Lung (tissue), 12 donors: Measurements from ENCODE around the gene HMX3. TPM values are rescaled to one million over a fixed set of nuclear protein-coding genes. Genes with fewer than 3 reads are reported as not detected.

Experiments used
- ATAC-seq: fragments of 200-7000 bp; cut with Tn5 transposase; one replicate; pipeline ENCODE4 v1.9.1; 2020; ENCODE audit warnings: moderate number of reproducible peaks; ENCODE audit not compliant: insufficient read depth, low FRiP score
- DNase-seq, 3 donors: peaks; one replicate each; pipeline ENCODE4 v3.0.0-alpha.2; 2013 to 2017
- H3K27ac ChIP-seq, 2 donors: one replicate each; pipeline ENCODE4 v1.5.1; 2013; ENCODE audit warnings: mild to moderate bottlenecking in 2 of 2, moderate library complexity in 2 of 2, control low read depth in 1 of 2, inconsistent platforms in 1 of 2, low read depth in 1 of 2, low read length in 1 of 2
- H3K27me3 ChIP-seq, 3 donors: one replicate each; pipeline ENCODE4 v1.5.1; 2013; ENCODE audit warnings: low read length in 2 of 3; ENCODE audit not compliant: control insufficient read depth in 3 of 3, insufficient read depth in 3 of 3
- H3K36me3 ChIP-seq, 4 donors: one replicate each; pipeline ENCODE4 v1.5.1; 2013; ENCODE audit warnings: low read length in 4 of 4, mild to moderate bottlenecking in 1 of 4, moderate library complexity in 1 of 4; ENCODE audit not compliant: control insufficient read depth in 4 of 4, insufficient read depth in 4 of 4
- H3K4me1 ChIP-seq, 5 donors: one replicate each; pipeline ENCODE4 v1.5.1; 2013; ENCODE audit warnings: low read length in 5 of 5, mild to moderate bottlenecking in 2 of 5, moderate library complexity in 1 of 5; ENCODE audit not compliant: control insufficient read depth in 5 of 5, insufficient read depth in 5 of 5
- H3K4me3 ChIP-seq: one replicate; pipeline ENCODE4 v1.5.1; 2013; ENCODE audit warnings: mild to moderate bottlenecking, control low read depth, moderate library complexity
- H3K9ac ChIP-seq, 2 donors: one replicate each; pipeline ENCODE4 v1.5.1; 2013; ENCODE audit warnings: low read length in 2 of 2, control low read depth in 1 of 2; ENCODE audit not compliant: insufficient read depth in 1 of 2
- H3K9me3 ChIP-seq, 4 donors: one replicate each; pipeline ENCODE4 v1.5.1; 2013; ENCODE audit warnings: low read length in 3 of 4, mild to moderate bottlenecking in 1 of 4, moderate library complexity in 1 of 4; ENCODE audit not compliant: control insufficient read depth in 4 of 4, insufficient read depth in 3 of 4
- WGBS, 2 donors: extraction: QIAGEN DNeasy Blood & Tissue Kit; methylation state at CpG; one replicate each; pipeline ENCODE4 v1.1.7; 2013; 5-methylcytosine and 5-hydroxymethylcytosine counted together
- polyA plus RNA-seq, 2 donors: library from polyadenylated mRNA; stranded (reverse); fragments of 200-250 nt; gene quantifications; one replicate each; pipeline ENCODE4 v1.2.1, GENCODE V29; 2013
- total RNA-seq, 2 donors: library from RNA; depleted of rRNA in 1 of 2; stranded (reverse); fragments of >200 nt in 1 of 2; gene quantifications; one replicate each; pipeline ENCODE4 v1.2.1, GENCODE V29; 2014 to 2021
- TF ChIP-seq, protein P1 (sequence below): IDR thresholded peaks from 2 replicates; pipeline ENCODE4 v1.5.1; 2012; ENCODE audit warnings: mild to moderate bottlenecking; ENCODE audit errors: control extremely low read depth, extremely low read depth
- donor health status: control.
- donor health status: control.
- donor health status: Bipolar disorder and iron deficiency.
- donor health status: healthy.
- donor health status: DM: yes; HTN: yes; CAD: no.

The HMX3 gene
- total and polyA plus RNA-seq, 4 donors, result not detected

DNA sequence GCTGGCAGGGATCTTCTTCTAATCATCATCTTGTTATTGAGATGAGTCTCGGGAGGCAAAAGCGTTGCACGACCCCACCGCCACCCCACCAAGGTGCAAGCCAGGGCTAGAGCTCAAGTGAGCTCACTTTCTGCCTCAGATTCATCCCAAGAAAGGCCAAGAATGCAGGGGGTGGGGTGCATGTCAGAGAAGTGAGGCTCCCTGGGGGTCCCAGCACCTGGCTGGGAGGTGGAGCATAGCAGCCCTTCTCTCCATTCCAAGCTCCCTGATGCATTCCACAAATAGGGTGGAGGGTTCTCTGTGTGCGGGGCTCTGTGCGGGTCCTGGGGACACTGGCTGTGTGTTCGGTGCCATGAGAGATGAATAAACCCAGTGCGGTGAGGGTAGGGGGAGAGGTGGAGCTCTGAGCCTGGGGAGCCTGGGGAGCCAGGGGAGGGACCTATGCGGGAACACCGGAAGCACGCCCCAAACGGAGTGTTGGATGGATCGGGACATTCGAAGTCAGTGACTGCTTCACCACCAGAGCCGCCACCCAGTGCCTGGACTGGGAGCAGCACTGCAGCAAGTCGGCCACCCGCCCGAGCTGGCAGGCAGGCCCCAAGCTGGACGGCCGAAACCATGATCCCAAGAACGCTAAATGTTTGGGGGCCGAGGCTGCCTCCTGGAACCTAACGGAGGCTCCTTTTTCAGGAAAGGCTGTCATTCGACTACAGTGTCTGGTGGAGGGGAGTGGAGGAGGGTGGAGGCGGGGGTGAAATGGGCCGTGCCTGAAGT is 17.9 kb upstream of the HMX3 start:
- Histone ChIP-seq H3K4me3 (no peak overlapping the region), H3K4me1 (no peaks in the 10 kb centered on the region), H3K27me3 (peaks cover 0 to 64% (median 38%) of the 10 kb centered on the region in 3 donors), H3K9ac (no peak overlapping the region), H3K9me3 (peaks cover 0 to 4% (median 0%) of the 10 kb centered on the region in 4 donors), H3K36me3 (no peaks in the 10 kb centered on the region), H3K27ac (no peak overlapping the region)
- TF ChIP-seq, protein P1, sequence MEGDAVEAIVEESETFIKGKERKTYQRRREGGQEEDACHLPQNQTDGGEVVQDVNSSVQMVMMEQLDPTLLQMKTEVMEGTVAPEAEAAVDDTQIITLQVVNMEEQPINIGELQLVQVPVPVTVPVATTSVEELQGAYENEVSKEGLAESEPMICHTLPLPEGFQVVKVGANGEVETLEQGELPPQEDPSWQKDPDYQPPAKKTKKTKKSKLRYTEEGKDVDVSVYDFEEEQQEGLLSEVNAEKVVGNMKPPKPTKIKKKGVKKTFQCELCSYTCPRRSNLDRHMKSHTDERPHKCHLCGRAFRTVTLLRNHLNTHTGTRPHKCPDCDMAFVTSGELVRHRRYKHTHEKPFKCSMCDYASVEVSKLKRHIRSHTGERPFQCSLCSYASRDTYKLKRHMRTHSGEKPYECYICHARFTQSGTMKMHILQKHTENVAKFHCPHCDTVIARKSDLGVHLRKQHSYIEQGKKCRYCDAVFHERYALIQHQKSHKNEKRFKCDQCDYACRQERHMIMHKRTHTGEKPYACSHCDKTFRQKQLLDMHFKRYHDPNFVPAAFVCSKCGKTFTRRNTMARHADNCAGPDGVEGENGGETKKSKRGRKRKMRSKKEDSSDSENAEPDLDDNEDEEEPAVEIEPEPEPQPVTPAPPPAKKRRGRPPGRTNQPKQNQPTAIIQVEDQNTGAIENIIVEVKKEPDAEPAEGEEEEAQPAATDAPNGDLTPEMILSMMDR, result no peak
- WGBS, 2 donors, result 11% methylated on average over 26 of the region's 26 CpGs
- ATAC-seq (no peak), DNase-seq (no peak)

DNA sequence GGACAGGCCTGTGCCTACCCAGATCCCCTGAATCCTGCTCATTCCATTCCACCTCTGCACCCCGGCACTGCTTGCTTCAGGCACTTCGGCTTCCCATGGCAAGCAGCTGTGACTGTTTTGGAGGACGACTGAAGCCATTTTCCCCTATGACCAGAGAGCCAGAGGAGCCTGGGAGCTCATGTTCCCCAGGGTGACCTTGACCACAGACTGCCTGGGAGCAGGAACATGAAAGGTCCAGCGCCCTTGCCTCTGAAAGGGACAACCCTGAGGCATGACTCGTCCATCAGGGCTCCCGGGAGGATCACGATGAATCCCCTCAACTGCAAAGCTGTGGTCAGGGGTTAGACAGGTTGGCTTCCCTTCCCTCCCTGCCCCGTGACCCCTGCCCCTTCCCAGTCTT is 16.7 kb upstream of the HMX3 start:
- Histone ChIP-seq H3K27ac (no peak overlapping the region), H3K9me3 (peaks cover 0 to 6% (median 0%) of the 10 kb centered on the region in 4 donors), H3K4me3 (no peak overlapping the region), H3K36me3 (no peaks in the 10 kb centered on the region), H3K4me1 (no peaks in the 10 kb centered on the region), H3K9ac (no peak overlapping the region), H3K27me3 (peaks cover 0 to 69% (median 38%) of the 10 kb centered on the region in 3 donors)
- TF ChIP-seq, protein P1, result no peak
- ATAC-seq (no peak), DNase-seq (no peak)
- whole genome bisulfite sequencing, 2 donors, result 69 to 74% methylated on average over 8 of the region's 8 CpGs

DNA sequence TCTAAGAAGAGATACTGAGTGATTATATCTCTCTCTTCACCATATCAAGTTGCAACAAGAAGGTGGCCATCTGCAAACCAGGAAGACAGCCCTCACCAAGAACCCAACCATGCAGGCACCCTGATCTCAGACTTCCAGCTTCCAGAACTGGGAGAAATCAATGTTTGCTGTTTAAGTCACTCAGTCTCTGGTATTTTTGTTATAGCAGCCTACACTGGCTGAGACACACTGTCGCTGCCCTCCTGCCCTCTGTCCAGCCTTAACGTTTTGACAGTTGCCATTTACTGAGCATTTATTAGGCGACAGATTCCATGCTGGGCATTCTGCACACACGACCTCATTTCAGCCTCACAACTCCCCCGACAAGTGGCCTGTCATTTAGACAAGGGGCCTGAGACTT is 9.5 kb upstream of the HMX3 start:
- H3K36me3 ChIP-seq, result no peaks in the 10 kb centered on the region
- no peak overlapping the region for H3K27ac ChIP-seq
- H3K27me3 ChIP-seq, result peaks cover 6 to 75% (median 44%) of the 10 kb centered on the region in 3 donors
- H3K4me3 ChIP-seq, result no peak overlapping the region
- no peaks in the 10 kb centered on the region for H3K4me1 ChIP-seq
- TF ChIP-seq, protein P1, result no peak
- peaks cover 0 to 13% (median 0%) of the 10 kb centered on the region in 4 donors for H3K9me3 ChIP-seq
- no peak overlapping the region for H3K9ac ChIP-seq
- WGBS, 2 donors, result 69 to 82% methylated on average over 5 of the region's 5 CpGs
- ATAC-seq (no peak), DNase-seq (no peak)
